Mesothelial cell of epicardium (in vitro differentiated cells): ENCODE data around the gene SPRR2A. TPM values are rescaled to one million over a fixed set of nuclear protein-coding genes. Genes with fewer than 3 reads are reported as not detected.
"Not testable (repeated sequence)": the region's sequence is repeated elsewhere in the genome, so short reads cannot be mapped to it uniquely, and the experiment has no call there.

ENCODE experiments used
- DNase-seq, 2 experiments: peaks; one replicate each; pipeline ENCODE4 v3.0.0; 2021; ENCODE audit warnings: low spot score in 2 of 2; ENCODE audit not compliant: unreplicated experiment in 2 of 2
- H3K27ac Mint-ChIP-seq: 2 replicates; pipeline ENCODE4 v1.8.0; 2021; ENCODE audit warnings: mixed read lengths
- H3K27me3 Mint-ChIP-seq: 2 replicates; pipeline ENCODE4 v1.8.0; 2021; ENCODE audit warnings: low read depth, mixed read lengths
- H3K36me3 Mint-ChIP-seq: 2 replicates; pipeline ENCODE4 v1.8.0; 2021; ENCODE audit warnings: mixed read lengths
- H3K4me1 Mint-ChIP-seq: 2 replicates; pipeline ENCODE4 v1.8.0; 2021; ENCODE audit warnings: mixed read lengths
- H3K4me3 Mint-ChIP-seq: 2 replicates; pipeline ENCODE4 v1.8.0; 2021; ENCODE audit warnings: mild to moderate bottlenecking, moderate library complexity, mixed read lengths
- H3K9me3 Mint-ChIP-seq: 2 replicates; pipeline ENCODE4 v1.8.0; 2021; ENCODE audit warnings: mixed read lengths
- total RNA-seq: library from RNA; stranded (reverse); gene quantifications from 3 replicates; pipeline ENCODE4 v1.2.1, GENCODE V29; 2021
- TF ChIP-seq, protein P1 (sequence below): fragments of 200-600 bp; sonication (generic); IDR thresholded peaks from one replicate; pipeline ENCODE4 v1.5.0; 2021; ENCODE audit warnings: antibody characterized with exemption; ENCODE audit not compliant: unreplicated experiment

SPRR2A gene
- total RNA-seq, 1 donor from 2014 or later, result not detected

DNA sequence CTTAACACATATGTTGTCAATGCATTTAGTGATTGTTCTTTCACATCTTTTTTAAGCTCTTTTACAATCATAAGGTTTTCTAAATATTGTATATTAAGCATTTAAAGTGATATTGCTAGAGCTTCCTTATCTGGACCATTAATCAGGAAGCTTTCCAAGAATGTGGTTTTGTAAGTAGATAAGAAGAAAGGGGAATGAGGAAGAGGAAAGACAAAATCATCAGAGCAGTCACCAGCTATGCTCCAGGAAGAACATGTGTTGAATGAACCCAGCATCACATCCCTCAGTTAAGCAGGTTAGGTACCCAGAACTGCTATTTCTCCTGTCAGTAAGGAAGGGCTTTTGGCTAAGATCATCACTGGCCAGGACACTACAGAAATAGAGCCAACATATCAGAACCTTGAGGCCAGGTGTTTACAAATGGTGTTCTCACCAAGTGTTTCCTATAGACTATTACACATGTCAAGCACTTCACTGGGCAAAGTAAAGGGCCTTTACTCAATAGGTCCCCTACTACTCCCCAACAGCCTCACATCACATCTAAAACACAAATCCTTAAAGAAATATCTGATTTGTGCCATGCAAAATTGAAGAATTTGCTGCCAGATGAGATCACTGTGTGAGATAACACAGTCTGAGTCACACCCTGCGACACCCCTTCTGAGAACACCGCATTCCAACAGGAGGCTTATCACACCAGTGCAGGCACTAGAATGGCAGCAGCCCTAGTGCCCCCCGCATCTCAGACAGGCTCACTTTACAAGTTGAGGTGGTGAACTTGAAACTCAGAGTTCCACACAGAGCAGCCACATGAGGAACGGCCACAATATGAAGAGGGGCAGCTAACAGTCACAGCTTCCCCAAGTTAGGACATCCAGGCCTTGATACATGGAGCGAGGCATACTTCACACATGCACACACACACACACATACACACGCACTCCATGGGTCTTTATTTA is 1.8 kb upstream of the SPRR2A start:
- no peak for DNase-seq

DNA sequence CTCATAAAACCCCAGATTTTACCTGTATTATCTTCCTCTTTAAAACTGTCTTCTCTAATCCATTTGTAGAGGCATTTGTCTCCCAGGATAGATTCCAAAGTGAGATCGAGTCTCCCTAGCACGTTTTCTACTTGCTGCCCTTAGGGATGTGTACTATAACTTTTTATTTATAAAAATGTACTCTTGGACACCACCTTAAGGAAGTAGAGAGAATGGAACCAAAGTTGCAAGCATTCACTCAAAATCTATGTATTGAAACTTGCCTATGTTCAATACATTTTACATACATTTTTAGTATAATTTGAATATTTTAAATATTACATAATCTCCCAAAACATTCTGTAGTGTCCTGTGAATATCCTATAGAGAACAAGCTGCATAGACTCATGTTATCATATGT is 842 bp upstream of the SPRR2A start:
- Mint-ChIP-seq H3K36me3 (no peaks in the 10 kb centered on the region), H3K27me3 (peaks cover 40% of the 10 kb centered on the region), H3K4me3 (no peak overlapping the region), H3K9me3 (peaks cover 10% of the 10 kb centered on the region), H3K4me1 (peaks cover 14% of the 10 kb centered on the region), H3K27ac (no peak overlapping the region)
- DNase-seq, result no peak
- TF ChIP-seq, protein P1, sequence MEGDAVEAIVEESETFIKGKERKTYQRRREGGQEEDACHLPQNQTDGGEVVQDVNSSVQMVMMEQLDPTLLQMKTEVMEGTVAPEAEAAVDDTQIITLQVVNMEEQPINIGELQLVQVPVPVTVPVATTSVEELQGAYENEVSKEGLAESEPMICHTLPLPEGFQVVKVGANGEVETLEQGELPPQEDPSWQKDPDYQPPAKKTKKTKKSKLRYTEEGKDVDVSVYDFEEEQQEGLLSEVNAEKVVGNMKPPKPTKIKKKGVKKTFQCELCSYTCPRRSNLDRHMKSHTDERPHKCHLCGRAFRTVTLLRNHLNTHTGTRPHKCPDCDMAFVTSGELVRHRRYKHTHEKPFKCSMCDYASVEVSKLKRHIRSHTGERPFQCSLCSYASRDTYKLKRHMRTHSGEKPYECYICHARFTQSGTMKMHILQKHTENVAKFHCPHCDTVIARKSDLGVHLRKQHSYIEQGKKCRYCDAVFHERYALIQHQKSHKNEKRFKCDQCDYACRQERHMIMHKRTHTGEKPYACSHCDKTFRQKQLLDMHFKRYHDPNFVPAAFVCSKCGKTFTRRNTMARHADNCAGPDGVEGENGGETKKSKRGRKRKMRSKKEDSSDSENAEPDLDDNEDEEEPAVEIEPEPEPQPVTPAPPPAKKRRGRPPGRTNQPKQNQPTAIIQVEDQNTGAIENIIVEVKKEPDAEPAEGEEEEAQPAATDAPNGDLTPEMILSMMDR, result peak; percentile 14

More for the DNA sequence above, 1.8 kb upstream of the SPRR2A start:
- peaks cover 37% of the 10 kb centered on the region for H3K27me3 Mint-ChIP-seq
- peaks cover under 1% of the 10 kb centered on the region for H3K9me3 Mint-ChIP-seq
- H3K27ac Mint-ChIP-seq, result no peak overlapping the region
- no peaks in the 10 kb centered on the region for H3K36me3 Mint-ChIP-seq
- H3K4me3 Mint-ChIP-seq, result no peak overlapping the region
- TF ChIP-seq, protein P1, result no peak
- peaks cover 14% of the 10 kb centered on the region for H3K4me1 Mint-ChIP-seq

DNA sequence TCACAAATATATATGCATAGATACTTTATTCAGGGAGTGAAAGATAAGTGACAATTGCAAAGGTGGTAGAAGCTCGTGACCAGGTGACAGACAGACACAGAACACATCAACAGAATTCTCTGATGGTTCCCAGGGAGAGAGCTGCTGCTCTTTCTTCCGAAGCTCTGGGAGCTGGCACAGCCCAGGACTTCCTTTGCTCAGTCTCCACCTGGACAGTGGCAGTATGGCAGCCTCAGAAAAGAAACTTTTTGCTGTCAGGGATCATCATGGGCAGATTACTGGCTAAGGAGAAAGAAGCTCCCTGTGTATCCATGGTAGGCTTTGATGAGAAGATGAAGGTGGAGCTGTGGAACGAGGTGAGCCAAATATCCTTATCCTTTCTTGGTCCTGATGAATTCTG is 1.2 kb downstream of the SPRR2A start:
- H3K4me1 Mint-ChIP-seq, result peaks cover 14% of the 10 kb centered on the region
- not testable (repeated sequence) for DNase-seq, H3K4me3 Mint-ChIP-seq, H3K36me3 Mint-ChIP-seq, H3K27ac Mint-ChIP-seq
- H3K9me3 Mint-ChIP-seq, result peaks cover 29% of the 10 kb centered on the region
- H3K27me3 Mint-ChIP-seq, result peaks cover 49% of the 10 kb centered on the region

DNA sequence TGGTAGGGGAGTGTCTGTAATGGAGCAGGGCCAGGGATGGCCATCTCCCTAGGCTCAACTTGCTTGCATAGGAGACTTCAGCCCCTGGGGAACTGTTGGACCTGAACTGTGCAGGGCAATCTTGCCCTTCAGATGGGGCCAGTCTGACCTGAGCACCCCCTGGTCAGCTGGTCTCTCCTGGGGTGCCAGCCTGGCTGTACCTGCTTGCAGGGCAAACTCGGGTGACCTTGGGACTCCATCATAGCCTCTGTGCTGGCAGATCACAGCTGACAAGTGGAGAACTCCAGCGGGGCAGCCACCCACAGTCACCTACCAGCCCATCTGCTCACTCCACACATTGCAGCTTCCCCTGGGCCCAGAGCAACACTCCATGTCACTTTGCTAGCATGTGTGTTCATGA is 8.1 kb downstream of the SPRR2A start:
- no peaks in the 10 kb centered on the region for H3K4me1 Mint-ChIP-seq
- peaks cover 47% of the 10 kb centered on the region for H3K9me3 Mint-ChIP-seq

DNA sequence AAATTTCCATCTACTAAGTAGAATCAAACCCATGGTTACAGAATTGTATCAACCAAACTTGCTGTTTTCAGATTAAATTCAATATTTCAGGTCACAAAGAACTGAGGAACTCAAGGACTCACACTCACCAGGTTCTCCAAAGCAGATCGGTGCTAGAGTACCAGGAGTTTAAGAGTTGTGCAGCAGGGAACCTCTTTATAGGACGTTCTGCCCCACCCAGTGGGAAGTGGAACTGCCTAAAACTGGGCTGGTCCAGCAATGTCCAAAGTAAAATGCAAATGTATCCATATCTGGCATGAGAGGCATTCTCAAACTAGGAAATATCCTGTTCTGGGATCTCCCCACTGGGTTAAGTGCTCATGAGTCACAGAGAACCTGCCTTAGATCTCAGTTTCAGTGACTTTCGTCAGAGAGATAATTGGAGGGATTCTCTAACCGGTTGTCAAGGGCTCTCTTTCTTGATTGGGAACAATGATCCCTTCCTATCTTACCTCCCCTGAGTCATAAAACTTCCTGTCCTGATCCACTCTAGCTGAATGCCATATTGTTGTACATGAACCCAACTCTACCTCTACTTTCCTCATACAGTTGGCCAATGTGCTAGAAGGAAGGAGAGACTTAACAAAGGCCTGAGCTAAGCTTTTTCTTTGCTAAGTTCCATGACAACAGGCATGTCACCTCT is 16.2 kb downstream of the SPRR2A start, which contains the start of gene SPRR2D:
SPRR2D (minus strand) TSS at position 171 of the 682 bp plus-strand sequence. CDS start 774 bp downstream, outside the sequence.
- peaks cover 59% of the 10 kb centered on the region for H3K27me3 Mint-ChIP-seq
- no peaks in the 10 kb centered on the region for H3K36me3 Mint-ChIP-seq
- H3K27ac Mint-ChIP-seq, result no peak within 1 kb of the TSS
- H3K4me3 Mint-ChIP-seq, result no peak within 1 kb of the TSS
- no peaks in the 10 kb centered on the region for H3K9me3 Mint-ChIP-seq
- peaks cover 11% of the 10 kb centered on the region for H3K4me1 Mint-ChIP-seq
- no peak for DNase-seq
- TF ChIP-seq, protein P1, result no peak

More for the DNA sequence above, 8.1 kb downstream of the SPRR2A start:
- TF ChIP-seq, protein P1, result no peak
- no peak overlapping the region for H3K27ac Mint-ChIP-seq
- no peak for DNase-seq
- H3K27me3 Mint-ChIP-seq, result peaks cover 59% of the 10 kb centered on the region
- H3K36me3 Mint-ChIP-seq, result no peaks in the 10 kb centered on the region
- H3K4me3 Mint-ChIP-seq, result no peak overlapping the region

DNA sequence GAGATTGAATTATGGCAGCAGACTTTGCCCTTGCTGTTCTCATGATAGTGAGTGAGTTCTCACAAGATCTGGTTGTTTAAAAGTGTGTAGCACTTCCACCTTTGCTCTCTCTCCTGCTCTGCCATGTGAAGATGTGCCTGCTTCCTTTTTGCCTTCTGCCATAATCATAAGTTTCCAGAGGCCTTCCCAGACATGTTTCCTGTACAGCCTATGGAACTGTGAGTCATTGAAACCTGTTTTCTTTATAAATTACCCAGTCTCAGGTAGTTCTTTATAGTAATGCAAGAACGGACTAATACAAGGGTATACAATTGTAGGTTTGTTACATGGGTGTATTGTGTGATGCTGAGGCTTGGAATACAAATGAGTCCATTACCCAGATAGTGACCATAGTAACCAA is 22.1 kb downstream of the SPRR2A start:
- no peak overlapping the region for H3K27ac Mint-ChIP-seq
- H3K9me3 Mint-ChIP-seq, result no peaks in the 10 kb centered on the region
- H3K36me3 Mint-ChIP-seq, result no peaks in the 10 kb centered on the region
- peaks cover 46% of the 10 kb centered on the region for H3K27me3 Mint-ChIP-seq
- DNase-seq, result no peak
- H3K4me1 Mint-ChIP-seq, result no peaks in the 10 kb centered on the region
- H3K4me3 Mint-ChIP-seq, result no peak overlapping the region
- TF ChIP-seq, protein P1, result no peak
